ENCODE measurements around the gene CRABP1. TPM values are rescaled to one million over a fixed set of nuclear protein-coding genes. Genes with fewer than 3 reads are reported as not detected.
A peak's percentile ranks its signal among the peaks of the same experiment; 100 is the strongest.

Gene CRABP1
- polyA plus RNA-seq, 2 of the 4 experiments (the other 2 are of a cell fraction): 0.57 to 1.1 TPM

- H3K4me2 ChIP-seq: no peak overlapping the region
- peaks cover 8% of the 10 kb centered on the region; the same call in 1 of the 3 replicates for H3K4me1 ChIP-seq
- peak in 1 of 2 experiments; percentile 24; a peak in 1 of 6 replicates for ATAC-seq
- no peak for DNase-seq (ENCODE audit: low read depth in 1 of 2, low spot score in 1 of 2)
- CTCF ChIA-PET: interaction anchor here (0.8 to 15.9 kb wide), 5 partner anchors 18 to 426 kb away, joined by 3 to 169 read pairs (median 3); no protein-coding TSS in a partner anchor
- no peak for FAIRE-seq
- no peak overlapping the region for H3K27ac ChIP-seq
- H3K9me3 ChIP-seq: no peaks in the 10 kb centered on the region
- TF ChIP-seq HOXB13 (CRISPR knock-in tag; IDR thresholded peaks at IDR 0.05; ENCODE audit: low read depth) (no peak), NPAS2 (CRISPR knock-in tag; IDR thresholded peaks at IDR 0.05; ENCODE audit: borderline replicate concordance) (no peak), MYC (IDR thresholded peaks at IDR 0.05; ENCODE audit: borderline replicate concordance, low read length) (no peak), JUN (IDR thresholded peaks at IDR 0.05) (no peak), HOXA7 (CRISPR knock-in tag; IDR thresholded peaks at IDR 0.05) (no peak), ZC3H11A (IDR thresholded peaks at IDR 0.05) (no peak), MAFK (IDR thresholded peaks at IDR 0.05; ENCODE audit: partially characterized antibody) (no peak)
- TF ChIP-seq, protein P1, sequence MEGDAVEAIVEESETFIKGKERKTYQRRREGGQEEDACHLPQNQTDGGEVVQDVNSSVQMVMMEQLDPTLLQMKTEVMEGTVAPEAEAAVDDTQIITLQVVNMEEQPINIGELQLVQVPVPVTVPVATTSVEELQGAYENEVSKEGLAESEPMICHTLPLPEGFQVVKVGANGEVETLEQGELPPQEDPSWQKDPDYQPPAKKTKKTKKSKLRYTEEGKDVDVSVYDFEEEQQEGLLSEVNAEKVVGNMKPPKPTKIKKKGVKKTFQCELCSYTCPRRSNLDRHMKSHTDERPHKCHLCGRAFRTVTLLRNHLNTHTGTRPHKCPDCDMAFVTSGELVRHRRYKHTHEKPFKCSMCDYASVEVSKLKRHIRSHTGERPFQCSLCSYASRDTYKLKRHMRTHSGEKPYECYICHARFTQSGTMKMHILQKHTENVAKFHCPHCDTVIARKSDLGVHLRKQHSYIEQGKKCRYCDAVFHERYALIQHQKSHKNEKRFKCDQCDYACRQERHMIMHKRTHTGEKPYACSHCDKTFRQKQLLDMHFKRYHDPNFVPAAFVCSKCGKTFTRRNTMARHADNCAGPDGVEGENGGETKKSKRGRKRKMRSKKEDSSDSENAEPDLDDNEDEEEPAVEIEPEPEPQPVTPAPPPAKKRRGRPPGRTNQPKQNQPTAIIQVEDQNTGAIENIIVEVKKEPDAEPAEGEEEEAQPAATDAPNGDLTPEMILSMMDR (IDR thresholded peaks at IDR 0.05): no peak
- POLR2A ChIA-PET: no interaction called here
- no peak overlapping the region for H3K4me3 ChIP-seq
- 63% methylated on average over 6 of the region's 7 CpGs for WGBS (ENCODE audit: missing lambda C conversion rate)
Observed at GRCh38 chr15:78325092-78325843, 14.9 kb upstream of the CRABP1 start.

DNA sequence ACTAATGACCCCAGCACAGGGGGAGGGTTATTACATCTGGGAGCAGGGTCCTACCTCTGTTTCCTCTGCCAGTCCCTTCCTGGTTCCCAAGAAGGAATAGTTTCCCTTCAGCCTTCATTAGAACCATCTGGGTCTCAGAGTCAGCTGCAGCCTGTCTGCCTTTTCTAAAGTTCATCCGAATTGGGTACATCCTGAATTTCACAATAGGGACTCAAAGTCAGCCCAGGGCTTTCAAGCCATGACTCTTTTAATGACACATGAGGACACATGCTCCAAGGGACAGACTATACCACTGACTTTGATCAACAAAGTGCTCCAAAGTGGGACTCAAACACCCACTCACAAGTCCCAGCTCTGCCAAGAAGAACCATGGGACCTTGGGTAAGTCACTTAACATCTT lies 12.7 kb upstream of the CRABP1 start:
- H3K4me3 ChIP-seq: no peak overlapping the region
- 47% methylated on average over 1 of the region's 1 CpG for WGBS (ENCODE audit: missing lambda C conversion rate)
- POLR2A ChIA-PET: no interaction called here
- ATAC-seq (no peak), FAIRE-seq (no peak), DNase-seq (ENCODE audit: low read depth in 1 of 2, low spot score in 1 of 2) (no peak)
- H3K4me2 ChIP-seq: no peak overlapping the region
- no peak overlapping the region for H3K27ac ChIP-seq
- CTCF ChIA-PET: interaction anchor here (0.7 to 15.9 kb wide), 5 partner anchors 10 to 95 kb away, joined by 3 to 169 read pairs (median 4); no protein-coding TSS in a partner anchor
- TF ChIP-seq KDM5A (IDR thresholded peaks at IDR 0.05) (no peak), BHLHE40 (IDR thresholded peaks at IDR 0.05; ENCODE audit: low read depth, low read length) (no peak), ELK1 (IDR thresholded peaks at IDR 0.05; ENCODE audit: low read depth, low read length) (no peak), TFCP2L1 (CRISPR knock-in tag; IDR thresholded peaks at IDR 0.05) (no peak), ZFP36 (IDR thresholded peaks at IDR 0.05; ENCODE audit: borderline replicate concordance, partially characterized antibody) (no peak), CBX2 (IDR thresholded peaks at IDR 0.05; ENCODE audit: borderline replicate concordance, low read depth) (no peak), ZC3H11A (IDR thresholded peaks at IDR 0.05) (no peak), GATA3 (IDR thresholded peaks at IDR 0.05; ENCODE audit: borderline replicate concordance) (no peak), MYC (IDR thresholded peaks at IDR 0.05; ENCODE audit: borderline replicate concordance, low read length) (no peak), FOSB (CRISPR knock-in tag; IDR thresholded peaks at IDR 0.05) (no peak), NR3C1 (IDR thresholded peaks at IDR 0.05) (no peak), POLR2A (IDR thresholded peaks at IDR 0.05; ENCODE audit: low read length) (no peak), EHF (CRISPR knock-in tag; IDR thresholded peaks at IDR 0.05) (no peak), HOXB13 (CRISPR knock-in tag; IDR thresholded peaks at IDR 0.05; ENCODE audit: low read depth) (no peak)
- no peaks in the 10 kb centered on the region for H3K9me3 ChIP-seq
- H3K4me1 ChIP-seq: peaks cover 2% of the 10 kb centered on the region; the same call in 1 of the 3 replicates

DNA sequence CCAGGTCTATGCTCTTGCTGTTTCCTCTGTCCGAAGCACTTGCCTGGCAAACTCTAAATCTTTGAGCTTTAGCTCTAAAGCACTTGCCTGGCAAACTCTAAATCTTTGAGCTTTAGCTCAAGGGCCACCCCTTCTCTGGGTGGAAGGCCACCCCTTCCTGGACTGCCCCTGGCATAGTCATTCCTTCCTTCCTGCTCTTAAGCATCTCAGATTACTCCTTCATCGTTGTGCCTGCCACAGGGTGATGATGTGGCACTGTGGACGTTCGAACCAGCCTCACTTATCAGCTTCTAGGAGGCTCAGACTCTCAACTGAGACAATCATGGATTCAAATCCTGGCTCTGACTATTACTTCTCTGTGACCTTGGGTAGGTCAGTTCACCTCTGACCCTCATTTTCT lies 10.5 kb upstream of the CRABP1 start:
- DNase-seq (ENCODE audit: low read depth in 1 of 2, low spot score in 1 of 2) (no peak), FAIRE-seq (no peak), ATAC-seq (no peak)
- ChIA-PET POLR2A (no interaction called here), CTCF (interaction anchor here (1.3 to 3.9 kb wide), 4 partner anchors 10 to 92 kb away, joined by 4 to 15 read pairs (median 6); partner anchors contain the start of gene CRABP1)
- Histone ChIP-seq H3K4me2 (no peak overlapping the region), H3K4me3 (no peak overlapping the region), H3K4me1 (no peaks in the 10 kb centered on the region), H3K27ac (no peak overlapping the region), H3K9me3 (no peaks in the 10 kb centered on the region)
- TF ChIP-seq FOSB (CRISPR knock-in tag; IDR thresholded peaks at IDR 0.05): no peak
- WGBS (ENCODE audit: missing lambda C conversion rate): 25% methylated on average over 4 of the region's 4 CpGs
